ENCODE data around the gene SON. TPM values are rescaled to one million over a fixed set of nuclear protein-coding genes. Genes with fewer than 3 reads are reported as not detected.

The SON gene
- total RNA-seq, 1 donor from 2014 or later, result 328 TPM

- intact Hi-C loops (cut with micrococcal nuclease), result loop anchor here (5.0 kb wide), 3 partner anchors 162 to 932 kb away; partner anchors contain the start of gene CFAP298
Observed at GRCh38 chr21:33544451-33545195, 1.8 kb downstream of the SON start.

DNA sequence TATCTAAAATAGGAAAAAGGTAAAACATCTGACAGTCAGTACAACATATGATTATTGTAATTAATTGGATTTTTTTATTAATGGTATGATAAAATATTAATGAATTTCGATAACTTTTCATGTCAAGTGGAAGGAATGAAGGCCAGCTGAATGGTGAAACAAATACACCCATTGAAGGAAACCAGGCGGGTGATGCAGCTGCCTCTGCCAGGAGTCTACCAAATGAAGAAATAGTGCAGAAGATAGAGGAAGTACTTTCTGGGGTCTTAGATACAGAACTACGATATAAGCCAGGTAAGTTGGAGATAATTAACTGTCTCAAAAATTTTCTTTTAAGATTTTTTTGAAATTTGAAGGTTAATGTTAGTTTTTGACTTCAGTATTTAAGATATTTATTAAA, 3.2 kb downstream of the SON start:
- intact Hi-C loops (cut with micrococcal nuclease), result no loop called here

DNA sequence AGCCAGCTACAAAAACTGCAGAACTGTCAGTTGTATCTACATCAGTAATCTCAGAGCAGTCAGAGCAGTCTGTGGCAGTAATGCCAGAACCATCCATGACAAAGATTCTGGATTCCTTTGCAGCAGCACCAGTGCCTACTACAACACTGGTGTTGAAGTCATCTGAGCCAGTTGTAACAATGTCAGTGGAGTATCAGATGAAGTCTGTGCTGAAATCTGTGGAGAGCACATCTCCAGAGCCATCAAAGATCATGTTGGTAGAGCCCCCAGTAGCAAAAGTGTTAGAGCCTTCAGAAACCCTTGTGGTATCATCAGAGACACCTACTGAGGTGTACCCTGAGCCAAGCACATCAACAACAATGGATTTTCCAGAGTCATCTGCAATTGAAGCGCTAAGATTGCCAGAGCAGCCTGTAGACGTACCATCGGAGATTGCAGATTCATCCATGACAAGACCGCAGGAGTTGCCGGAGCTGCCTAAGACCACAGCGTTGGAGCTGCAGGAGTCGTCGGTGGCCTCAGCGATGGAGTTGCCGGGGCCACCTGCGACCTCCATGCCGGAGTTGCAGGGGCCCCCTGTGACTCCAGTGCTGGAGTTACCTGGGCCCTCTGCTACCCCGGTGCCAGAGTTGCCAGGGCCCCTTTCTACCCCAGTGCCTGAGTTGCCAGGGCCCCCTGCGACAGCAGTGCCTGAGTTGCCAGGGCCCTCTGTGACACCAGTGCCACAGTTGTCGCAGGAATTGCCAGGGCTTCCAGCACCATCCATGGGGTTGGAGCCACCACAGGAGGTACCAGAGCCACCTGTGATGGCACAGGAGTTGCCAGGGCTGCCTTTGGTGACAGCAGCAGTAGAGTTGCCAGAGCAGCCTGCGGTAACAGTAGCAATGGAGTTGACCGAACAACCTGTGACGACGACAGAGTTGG, 7.3 kb downstream of the SON start:
- intact Hi-C loops (cut with micrococcal nuclease), result no loop called here

GRCh38 chr21:33550772-33551660, 8.2 kb downstream of the SON start:
- intact Hi-C loops (cut with micrococcal nuclease), result no loop called here

DNA sequence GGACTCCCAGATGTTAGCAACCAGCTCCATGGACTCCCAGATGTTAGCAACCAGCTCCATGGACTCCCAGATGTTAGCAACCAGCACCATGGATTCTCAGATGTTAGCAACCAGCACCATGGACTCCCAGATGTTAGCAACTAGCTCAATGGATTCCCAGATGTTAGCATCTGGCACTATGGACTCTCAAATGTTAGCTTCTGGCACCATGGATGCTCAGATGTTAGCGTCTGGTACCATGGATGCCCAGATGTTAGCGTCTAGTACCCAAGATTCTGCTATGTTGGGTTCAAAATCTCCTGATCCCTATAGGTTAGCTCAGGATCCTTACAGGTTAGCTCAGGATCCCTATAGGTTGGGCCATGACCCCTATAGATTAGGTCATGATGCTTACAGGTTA, 8.8 kb downstream of the SON start:
- intact Hi-C loops (cut with micrococcal nuclease), result no loop called here

GRCh38 chr21:33552093-33552998, 9.5 kb downstream of the SON start:
- intact Hi-C loops (cut with micrococcal nuclease), result no loop called here

- intact Hi-C loops (cut with micrococcal nuclease), result no loop called here
Observed at GRCh38 chr21:33552999-33553598, 10.3 kb downstream of the SON start.

DNA sequence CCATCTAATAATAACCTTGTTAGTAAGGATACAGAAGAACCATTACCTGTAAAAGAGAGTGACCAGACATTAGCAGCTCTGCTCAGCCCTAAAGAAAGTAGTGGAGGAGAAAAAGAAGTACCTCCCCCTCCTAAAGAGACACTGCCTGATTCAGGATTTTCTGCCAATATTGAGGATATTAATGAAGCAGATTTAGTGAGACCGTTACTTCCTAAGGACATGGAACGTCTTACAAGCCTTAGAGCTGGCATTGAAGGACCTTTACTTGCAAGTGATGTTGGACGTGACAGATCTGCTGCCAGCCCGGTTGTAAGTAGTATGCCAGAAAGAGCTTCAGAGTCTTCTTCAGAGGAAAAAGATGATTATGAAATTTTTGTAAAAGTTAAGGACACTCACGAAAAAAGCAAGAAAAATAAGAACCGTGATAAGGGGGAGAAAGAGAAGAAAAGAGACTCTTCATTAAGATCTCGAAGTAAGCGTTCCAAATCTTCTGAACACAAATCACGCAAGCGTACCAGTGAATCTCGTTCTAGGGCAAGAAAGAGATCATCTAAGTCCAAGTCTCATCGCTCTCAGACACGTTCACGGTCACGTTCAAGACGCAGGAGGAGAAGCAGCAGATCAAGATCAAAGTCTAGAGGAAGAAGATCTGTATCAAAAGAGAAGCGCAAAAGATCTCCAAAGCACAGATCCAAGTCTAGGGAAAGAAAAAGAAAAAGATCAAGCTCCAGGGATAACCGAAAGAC, 11.6 kb downstream of the SON start:
- intact Hi-C loops (cut with micrococcal nuclease), result no loop called here

DNA sequence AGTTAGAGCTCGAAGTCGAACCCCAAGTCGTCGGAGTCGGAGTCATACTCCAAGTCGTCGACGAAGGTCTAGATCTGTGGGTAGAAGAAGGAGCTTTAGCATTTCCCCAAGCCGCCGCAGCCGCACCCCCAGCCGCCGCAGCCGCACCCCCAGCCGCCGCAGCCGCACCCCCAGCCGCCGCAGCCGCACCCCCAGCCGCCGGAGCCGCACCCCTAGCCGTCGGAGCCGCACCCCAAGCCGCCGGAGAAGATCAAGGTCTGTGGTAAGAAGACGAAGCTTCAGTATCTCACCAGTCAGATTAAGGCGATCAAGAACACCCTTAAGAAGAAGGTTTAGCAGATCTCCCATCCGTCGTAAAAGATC, 12.1 kb downstream of the SON start:
- intact Hi-C loops (cut with micrococcal nuclease), result no loop called here

DNA sequence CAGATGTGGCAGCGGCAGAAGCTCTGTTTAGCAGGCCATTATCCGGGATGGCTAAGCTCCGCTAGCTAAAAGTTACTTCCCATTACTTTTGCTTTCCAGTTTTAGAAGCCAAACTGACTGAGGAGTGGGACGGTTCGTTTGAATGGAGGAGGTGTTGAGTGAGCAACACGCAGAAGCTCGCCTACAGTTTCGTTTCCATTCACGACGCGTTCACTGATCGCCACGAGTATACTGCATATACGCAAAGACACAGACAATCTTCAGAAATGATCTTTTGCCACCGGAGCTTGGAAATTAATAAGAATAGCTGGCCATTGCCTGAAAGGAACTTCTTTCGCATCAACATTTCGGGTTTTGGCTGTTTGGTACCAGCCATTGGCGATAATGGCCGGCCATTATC, 14.6 kb downstream of the SON start:
- intact Hi-C loops (cut with micrococcal nuclease), result no loop called here

DNA sequence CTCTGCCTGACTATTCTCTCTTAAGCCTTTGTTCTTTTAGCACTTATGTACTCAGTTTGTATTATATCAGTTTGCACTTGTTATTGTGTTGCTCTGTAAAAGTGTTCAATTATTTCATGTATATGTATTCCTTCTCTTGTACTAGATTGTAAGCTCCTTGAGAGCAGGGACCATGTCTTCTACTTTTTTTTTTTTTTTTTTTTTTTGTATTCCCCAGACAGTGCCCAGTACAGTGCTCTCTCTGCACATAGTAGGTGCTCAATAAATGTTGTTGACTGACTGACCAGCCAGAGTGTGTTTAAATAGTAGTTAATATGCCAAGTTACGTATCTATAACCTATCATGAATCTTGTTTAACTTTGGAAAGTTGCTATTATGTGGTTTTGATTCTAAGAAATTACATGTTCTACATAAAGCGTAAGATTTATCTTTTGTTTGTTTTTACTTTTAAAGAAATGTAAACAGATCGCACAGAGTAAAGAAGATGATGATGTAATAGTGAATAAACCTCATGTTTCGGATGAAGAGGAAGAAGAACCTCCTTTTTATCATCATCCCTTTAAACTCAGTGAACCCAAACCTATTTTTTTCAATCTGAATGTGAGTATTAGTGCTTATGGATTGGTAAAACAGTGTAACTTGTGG, 16.1 kb downstream of the SON start:
- intact Hi-C loops (cut with micrococcal nuclease), result no loop called here

- intact Hi-C loops (cut with micrococcal nuclease), result no loop called here
Observed at GRCh38 chr21:33559813-33560212, 17.0 kb downstream of the SON start.

DNA sequence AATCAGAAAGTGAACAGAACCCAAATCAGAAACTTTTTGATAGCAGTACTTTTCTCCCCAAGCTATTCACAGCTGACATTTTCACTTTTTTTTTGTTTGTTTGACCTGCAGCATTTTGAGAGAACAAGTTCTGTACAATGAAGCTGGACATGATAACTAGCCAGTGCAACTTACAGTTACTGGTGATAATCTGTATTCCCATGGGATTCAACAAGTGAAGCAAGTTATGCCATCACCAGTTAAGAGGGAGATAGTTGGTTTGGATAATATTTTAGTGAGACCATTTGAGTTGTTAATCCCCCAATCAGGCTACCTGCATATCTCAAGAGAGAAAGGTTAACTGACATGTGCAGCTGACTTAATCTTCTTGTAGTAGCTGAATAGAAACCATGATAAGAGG, 18.1 kb downstream of the SON start:
- intact Hi-C loops (cut with micrococcal nuclease), result no loop called here

DNA sequence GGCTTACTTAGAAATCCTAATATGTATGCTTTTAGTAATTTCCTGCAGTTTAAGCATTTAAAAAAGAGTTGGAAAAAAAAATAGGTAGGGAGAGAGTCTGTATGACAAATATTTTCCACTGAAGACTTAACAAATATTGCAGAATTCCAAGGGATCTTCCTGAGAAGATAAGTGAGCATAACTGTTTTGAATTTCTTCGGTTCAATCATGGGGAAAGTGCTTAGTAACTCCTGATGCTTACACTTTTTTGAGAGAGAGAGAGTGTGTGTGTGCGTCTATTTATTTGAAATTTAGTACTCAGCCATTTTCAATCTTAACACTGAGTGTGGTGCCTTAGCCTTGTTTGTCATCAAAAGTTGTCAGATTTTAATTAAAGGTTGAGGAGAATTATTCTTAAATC, 18.5 kb downstream of the SON start:
- intact Hi-C loops (cut with micrococcal nuclease), result no loop called here

GRCh38 chr21:33562389-33562788, 19.6 kb downstream of the SON start:
- intact Hi-C loops (cut with micrococcal nuclease), result no loop called here

DNA sequence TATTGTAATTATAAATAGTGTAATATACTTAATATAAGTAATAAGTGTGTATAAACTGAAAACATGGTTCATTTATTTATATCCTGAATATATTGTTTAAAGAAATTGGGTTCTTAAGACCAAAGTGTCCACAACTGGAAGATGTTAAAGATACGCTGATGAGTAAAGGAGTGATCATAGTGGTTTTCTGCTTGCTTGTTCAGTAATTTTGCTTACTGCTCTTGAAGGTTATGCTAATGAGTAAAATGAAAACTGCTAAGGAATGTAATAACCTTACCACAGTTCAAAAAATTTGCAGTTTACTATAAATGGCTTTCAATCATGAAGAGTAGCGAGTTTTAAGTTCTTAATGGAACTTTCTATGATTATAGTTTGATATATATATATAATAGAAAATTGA, 23.7 kb downstream of the SON start:
- intact Hi-C loops (cut with micrococcal nuclease), result no loop called here

DNA sequence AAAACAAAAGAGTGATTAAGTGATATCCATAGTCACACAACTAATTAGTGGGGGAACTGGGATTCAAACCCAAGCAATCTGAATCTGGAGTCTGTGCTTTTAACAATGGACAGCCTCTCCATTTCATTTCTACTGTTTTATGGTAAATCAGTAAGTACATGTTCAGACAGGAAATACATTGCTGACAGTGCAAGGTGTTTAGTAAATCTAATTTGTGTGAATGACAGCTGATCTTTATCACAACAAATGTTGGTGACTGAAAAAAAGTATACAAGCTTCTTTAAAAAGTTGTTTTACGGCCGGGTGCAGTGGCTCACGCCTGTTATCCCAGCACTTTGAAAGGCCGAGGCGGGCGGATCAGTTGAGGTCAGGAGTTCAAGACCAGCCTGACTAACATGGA, 25.1 kb downstream of the SON start:
- intact Hi-C loops (cut with micrococcal nuclease), result loop anchor here (1.0 kb wide), 1 partner anchor 10 kb away; no protein-coding TSS in a partner anchor

DNA sequence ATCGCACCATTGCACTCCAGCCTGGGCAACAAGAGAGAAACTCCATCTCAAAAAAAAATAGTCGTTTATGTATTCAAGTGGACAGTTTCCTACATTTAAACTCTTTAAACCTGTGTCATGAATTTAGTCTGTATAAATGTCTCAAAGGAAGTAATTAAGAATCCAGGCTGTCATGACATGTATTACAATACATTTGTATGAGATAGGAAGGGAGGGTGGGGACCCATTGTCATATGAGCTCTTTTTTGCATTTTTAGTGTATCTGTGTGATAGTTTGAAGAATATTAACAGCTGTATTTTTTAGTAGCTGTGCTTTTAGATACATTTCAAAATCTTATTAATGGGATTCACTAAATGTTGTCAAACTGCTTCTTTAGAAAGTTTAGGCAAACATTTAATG, 25.6 kb downstream of the SON start:
- intact Hi-C loops (cut with micrococcal nuclease), result no loop called here

- intact Hi-C loops (cut with micrococcal nuclease), result no loop called here
Observed at GRCh38 chr21:33569991-33570390, 27.2 kb downstream of the SON start.

Data from T-helper 2 cell treated with Interferon-gamma antibody and Interleukin-4, amounts not matched to agents 100 ng/mL and 5 ng/mL, for 36 hours (primary cell).